ENCODE measurements around the gene LBH.

The LBH gene

DNA sequence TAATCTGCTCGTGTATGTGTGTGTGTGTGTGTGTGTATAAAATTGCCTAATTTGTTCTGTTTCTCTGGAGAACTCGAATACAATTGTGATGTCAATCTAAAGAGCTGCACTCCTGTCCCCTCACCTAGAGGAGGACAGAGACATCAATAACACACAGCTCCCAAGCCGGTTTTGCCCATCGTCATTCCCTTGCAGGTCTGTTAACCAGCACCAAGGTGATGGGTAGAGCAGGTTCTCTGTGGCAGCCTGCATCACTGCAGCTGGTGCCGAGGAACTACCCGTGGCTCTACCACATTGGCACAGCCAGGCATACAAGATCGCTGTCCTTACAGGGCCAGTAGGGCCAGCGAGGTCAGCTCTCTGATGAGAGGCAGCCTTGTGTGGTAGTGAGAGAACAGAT lies 41.0 kb downstream of the LBH start:
- no peak for DNase-seq

DNA sequence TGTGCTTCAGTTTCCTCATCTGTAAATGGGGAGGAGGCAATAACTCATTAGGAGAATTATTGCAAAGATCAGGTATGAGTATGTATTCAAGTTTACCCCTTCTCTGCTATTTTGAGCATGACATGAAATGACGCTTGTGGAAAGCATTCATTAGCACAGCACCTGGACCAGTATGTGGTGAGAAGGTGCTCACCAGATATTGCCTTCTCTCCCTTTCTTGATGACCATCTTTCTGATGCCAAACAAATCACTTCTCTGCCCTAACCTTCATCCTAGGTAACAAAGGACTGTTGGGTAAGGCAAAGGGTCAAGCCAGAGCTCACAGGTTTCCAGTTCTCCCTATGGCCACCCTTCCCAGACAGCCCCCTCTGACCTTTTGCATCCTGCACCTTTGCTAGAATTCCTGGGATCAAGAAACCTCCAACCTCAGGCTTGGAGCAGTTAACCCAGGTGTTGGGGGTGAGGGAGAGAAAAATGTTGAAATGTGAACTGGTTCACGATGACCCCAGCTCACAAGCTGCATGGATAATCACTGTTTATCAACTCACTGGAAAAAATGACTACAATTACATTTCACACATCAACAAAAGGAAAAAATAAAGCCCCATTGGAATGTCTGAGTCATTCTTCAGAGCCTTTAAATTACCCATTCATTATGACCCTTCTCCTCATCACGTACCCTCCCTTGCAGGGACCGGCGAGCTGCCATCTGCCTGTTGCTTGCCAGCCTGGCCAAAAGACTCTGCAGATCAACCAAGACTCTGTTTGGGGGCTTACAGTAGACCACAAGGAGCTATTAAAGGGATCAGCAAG lies 41.6 kb downstream of the LBH start:
- no peak for DNase-seq

DNA sequence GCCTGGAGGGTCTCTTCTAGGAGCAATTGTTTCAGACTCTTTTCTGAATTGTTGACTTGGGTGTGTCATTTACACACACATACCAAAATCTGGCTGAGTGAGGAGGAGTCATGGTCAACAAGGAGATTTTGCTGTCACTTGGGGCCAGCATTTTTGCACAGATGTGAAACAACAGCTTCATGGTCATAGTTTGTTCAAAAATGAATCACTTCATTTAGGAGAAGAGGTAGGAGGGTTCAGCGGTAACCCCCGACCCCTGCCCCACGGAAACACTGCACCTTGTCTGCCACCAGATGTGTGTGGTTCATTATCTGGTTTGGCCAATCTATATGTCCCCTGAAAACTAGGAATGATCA lies 42.2 kb downstream of the LBH start:
- DNase-seq: no peak

DNA sequence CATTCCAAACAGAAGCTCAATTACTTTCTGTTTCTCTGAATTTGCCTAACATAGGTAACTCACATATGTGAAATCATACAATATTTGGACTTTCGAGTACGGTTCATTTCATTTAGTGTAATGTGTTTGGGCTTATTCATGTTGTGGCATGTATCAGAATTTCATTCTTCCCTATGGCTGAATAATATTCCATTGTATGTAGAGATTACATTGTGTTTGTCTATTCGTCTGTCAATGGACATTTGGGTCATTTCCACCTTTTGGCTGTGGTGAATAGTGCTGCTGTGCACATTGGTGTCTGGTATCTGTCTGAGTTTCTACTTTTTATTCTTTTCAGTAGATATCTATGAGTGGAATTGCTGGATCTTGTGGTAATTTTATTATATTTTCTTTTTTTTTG lies 43.9 kb downstream of the LBH start:
- DNase-seq: no peak

DNA sequence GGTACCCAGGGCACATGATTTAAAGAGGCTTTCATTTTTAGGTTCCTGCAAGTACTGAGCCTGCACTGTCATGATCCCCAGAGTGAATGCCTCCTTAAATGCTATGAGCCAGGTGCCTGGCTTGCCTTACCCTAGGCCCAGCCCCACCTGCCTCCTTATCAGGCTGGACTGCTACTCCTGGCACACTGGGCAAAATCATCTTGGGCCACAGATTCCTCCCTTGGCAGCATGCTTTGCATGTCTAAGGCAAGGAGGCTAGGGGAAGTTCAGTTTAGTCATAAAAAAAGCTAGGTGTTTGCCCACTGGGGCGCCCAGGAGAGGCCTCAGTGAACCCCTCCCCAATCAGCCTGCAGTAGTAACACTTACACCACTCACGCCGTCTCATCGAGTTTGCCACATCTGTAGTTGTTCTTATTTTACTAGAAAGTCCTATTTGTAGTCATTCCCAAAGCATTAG lies 45.1 kb downstream of the LBH start:
- no peak for DNase-seq

DNA sequence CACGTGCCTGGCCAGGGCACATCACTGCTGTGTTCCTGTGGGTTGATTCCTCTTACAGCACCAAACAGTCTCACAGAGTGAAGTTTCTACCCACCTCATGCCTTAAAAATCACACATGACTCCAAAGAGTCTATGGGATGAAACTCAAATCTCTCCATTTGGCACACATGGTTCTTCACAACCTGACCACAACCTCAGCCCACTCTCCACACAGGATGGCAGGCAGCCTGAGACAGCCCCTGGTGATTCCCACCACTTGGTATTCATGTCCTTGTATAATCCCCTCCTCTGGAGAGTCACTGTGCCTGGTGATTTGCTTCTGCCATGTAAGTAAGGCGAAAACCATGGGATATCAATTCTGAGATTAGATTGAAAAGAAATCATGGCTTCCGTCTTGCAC lies 46.2 kb downstream of the LBH start:
- DNase-seq: no peak

DNA sequence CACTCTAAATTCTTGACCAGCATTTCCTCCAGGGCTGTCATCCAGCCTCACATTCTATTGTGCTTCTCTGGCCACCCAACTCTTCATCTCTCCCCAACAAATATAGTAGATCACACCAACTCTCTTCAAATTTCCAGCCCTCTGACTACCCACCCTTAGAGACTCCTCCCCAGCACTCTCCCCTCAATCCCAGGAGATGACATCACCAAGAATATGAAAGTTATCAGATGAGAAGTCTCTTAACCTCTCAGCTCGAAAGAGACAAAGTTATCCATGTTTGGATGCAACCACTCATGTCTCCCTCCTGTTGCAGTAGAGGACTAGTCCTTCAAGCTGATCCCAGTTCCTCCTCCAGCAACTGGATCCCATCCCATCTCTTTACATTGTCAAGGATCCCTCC lies 47.1 kb downstream of the LBH start:
- DNase-seq: no peak

DNA sequence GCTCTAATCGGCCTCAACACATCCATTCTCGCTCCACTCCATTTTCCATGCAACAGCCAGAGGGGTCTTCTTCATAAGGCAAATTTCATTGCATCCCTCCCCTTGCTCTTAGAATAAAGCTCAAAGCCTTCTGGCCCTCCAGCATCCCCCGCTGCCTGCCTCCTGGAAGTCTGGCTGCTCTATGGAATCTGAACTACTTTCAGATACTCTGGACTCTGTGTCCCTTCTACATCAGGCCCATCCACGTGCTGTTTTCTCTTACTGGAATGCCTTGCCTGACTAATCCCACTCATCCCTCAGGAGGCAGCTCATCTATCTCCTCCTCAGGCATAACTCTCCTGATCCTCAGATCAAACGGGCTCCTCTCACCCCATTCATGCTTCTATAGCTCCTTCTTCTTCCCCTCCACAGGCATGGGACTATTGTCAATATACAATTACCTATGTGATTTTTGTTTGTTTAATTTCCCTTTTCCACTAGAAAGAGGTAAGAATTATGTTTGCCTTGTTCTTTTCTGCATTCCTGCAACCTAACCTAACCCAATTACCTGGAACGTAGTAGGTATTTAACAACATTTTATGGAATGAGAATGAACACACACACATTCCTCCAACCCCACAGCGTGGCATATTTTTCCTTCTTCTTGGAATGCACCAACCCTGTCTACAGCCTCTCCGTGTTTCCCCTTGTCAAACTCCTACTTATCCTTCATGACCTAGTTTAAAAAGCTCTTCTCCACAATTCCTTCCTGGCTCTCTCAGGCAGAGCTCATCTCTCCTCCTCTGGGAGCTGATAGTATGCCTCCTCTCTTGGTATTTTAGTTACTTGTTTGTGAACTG lies 49.5 kb downstream of the LBH start:
- no peak for DNase-seq

DNA sequence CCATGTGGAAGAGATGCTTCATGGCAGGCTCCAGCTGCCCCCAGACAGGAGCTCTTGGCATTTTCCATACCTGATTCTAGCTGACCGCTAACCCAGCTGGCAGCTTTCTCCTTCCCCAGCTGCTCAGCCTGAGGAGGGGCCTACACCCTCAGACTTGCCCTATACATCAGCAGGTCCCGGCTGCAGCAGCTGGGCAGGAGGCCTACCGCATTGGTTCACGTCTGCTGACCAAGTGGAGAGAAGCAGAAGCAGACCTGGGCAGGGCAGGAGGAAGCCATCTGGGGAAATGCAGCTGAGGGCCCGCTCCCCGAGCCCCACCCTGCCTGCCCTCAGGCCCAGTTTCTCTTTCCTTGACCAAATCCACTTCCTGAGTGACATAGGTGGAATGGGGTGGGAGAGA lies 50.7 kb downstream of the LBH start:
- no peak for DNase-seq

DNA sequence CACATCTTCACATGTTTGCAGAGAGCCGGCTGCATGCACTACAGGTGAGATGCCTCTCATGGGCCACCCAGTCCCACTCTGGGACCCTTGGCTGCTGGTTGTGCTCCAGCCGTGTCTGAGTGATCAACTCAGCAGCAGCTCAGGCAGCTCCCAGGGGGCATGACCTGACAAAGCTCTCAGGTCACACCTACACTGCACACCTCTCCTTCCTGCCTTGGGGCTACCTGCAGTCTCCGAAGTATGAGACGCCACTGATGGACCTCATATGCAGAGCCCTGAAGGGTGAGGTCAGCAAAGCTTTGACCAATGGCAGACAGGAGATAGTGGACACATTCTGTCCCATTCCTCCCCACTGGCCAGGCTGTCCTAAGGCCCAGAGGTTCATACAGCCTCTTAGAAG lies 51.4 kb downstream of the LBH start:
- DNase-seq: no peak

DNA sequence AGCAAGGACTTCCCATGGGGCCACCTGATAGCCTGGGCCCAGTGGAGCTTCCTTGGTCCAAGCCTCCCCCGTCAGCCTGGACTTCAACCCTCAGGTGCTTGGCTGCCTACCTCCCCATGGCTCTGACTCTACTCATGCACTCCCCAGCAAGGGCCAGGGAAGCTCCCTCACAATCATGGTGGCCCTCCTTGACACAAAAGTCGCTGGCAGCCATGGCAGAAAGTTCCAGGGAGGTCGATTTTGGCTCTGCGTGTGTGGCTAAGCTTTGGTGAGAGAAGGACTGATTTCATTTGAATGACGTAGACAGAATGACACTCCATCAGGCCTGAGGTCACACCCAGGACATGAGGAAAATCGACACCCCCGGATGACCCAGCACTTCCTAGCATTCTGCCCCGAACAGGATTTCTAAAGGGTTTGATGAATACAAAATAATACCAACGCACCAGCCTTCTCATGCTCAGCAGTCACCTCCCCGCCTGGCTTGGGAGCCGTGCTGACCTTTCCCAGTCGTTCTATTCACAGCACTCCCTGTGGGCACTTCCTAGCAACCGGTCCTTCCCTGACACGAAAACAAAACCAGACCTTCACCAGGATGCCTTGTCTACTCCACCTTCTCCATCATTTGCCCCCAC lies 52.7 kb downstream of the LBH start:
- DNase-seq: no peak

DNA sequence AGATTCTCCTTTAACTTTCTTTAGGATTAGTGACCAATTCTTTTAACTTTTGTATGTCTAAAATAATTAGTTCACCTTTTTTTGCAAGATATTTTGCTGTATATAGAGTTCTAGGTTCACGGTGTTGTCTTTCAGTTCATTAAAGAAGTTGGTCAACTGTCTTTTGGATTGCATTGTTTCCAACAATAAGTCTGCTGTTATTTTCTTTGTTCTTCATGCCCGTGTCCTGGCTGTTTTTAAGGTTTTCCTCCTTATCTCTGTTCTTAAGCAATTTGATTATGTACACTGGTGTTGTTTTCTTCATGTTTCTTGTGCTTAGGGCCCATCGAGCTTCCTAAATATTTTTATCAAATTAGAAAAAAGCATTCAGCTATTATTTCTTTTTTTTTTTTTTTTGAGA lies 54.4 kb downstream of the LBH start:
- no peak for DNase-seq

DNA sequence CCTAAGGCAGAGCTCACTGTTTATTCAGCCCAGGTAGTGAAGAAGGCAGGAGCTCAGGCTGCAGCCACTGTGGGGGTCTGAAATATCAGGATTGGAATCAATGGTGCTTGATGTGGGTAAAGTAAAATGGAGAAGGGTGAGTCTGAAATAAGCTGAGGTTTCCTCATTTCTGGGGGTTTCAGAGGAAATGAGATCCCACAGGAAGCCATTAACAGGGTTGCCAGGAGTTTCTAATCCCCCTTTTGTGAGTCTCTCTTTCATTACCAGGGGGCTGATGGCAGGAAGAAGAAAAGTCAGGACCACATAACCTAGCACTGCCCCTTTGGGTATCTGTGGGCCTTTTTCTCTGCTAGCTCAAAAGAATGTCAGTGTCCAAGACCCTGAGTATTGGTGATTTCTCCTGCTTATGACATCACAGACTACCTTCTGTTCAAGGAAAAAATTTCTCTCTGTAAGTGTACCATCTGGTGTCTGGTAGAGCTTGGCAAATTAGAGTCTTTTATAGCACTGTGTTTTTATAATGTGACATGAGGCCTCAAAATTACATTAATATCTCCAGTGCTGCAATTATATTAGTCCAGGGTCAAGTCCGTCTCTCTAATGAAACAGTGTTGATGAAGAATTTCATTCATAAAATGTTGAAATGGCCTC lies 56.0 kb downstream of the LBH start:
- no peak for DNase-seq

DNA sequence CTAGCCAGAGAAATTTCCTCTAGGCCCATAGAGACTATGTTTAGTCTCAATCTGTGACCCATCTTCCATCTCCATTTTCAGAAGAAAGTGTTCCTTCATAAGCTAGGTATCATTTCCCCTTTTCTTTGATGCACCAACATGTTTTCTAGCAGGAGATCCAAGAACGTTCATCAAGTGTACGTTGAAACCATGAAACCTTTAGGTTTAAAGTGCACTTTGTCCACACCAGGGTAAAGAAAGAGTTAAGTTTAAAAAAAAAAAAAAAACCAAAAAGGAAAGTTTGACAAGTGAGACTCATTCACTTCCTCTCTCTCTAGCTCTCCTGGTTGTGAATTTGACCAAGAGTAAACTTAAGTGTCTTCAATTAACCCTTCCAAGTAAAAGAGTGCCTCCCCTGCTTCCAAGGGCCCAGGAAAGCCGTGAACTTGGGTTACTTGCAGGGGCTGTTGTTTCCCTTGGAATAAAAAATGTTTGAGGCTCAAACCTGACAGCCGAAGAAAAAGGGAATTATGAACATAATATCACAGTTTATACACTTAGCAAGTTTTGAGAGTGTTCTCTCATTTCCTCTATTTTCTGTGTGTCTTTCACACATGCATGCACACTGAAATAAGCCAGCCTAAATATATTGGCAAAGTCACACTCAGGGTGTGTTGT lies 56.7 kb downstream of the LBH start:
- no peak for DNase-seq

DNA sequence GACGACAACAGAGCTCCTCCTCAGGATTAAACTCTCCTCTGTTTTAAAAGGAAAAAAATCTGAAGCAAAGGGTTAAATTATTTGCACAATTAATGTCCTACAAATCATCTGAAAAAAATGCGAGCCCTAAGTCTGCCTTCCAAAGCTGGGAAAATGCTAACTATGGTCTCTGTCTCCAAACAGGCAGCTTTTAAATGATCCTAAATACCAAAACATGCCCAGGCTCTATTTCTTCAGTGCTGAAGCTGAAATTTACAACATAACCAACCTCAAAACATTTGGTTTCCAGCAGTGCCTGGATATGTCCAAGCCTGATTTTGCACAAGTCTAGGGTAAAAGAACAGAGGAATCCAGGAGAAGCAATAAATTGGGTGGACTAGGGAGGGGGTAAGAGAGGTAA lies 57.2 kb downstream of the LBH start:
- DNase-seq: no peak

DNA sequence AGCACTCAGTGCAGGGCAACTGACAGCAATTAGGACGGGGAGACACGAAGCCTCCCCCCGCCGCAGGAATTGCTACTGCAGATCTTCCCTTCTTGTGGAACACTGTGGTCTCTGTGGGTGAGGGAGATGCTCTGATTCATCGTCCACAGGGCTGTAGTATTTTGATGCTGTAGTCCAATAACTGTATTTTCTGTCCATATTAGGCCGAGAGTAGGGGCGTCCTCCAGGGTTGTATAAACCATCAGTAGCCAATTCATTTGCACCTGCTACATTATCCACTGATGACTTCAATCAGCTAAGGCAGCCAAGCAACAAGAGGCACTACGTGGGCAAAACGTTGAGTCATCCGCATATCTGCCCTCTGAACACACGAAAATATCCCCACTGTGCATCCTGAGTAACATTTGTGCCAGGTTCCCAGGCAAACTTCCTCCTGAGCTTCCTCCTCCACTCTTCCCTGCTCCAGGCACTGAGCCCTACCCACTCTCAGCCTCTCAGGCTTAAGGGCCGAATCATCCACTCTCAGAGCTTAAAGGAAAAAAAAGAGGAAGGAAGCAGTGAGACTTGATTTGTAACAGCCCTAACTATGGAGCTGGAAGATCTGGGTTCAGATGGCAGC lies 62.1 kb downstream of the LBH start:
- DNase-seq: peak in 4 of 51 donors; percentile 1 to 44 (median 4)

DNA sequence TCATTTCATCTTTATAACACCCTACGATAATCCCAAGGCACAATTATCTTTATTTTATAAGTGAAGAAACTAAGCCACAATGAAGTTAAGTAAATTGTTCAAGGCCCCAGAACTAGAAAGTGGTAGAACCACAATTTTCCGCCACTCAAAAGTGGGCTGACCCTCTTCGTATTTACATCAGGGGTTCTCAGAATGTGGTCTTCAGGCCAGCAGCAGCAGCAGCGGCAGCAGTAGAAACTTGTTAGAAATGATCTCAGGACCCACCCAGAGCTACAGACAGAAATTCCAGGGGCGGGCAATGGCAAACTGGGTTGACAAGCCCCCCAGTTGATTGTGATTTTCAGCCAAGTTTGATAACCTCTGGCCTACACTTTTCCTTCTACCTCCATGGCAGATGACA lies 62.8 kb downstream of the LBH start:
- DNase-seq: no peak

DNA sequence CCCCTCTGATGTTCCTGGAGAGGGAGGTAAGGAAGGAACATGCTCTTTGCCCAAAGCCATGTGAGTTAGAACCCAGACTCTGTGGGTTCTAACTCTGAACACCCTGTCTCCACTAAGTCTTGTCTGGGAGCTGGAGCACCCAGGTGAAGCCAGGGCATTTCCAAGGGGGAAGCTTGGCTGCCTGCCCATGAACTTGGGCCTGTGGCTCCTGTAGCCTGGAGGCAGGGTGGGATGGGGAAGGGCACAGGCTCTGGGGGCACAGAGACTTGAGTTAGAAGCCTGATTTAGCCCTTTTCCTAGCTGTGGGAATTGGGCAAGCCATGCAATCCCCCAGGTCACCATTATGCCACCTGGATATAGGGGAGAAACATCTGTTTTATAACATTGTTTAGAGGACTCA lies 65.2 kb downstream of the LBH start:
- no peak for DNase-seq

DNA sequence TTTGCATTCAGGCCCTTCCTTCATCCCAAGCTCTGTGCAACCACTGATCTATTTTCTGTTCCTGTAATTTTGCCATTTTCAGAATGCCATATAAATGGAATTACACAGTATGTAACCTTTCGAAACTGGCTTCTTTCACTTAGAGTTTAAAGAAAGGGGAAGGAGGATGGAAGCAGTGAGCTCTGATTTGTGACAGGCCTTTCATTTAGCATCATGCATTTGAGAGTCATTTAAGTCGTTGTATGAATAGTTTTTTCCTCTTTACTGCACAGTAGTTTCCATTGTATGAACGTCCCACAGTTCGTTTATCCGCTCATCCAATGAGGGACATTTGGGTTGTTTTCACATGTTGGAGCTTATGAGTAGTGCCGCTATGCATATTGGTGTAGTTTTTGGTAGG lies 67.0 kb downstream of the LBH start:
- DNase-seq: no peak

DNA sequence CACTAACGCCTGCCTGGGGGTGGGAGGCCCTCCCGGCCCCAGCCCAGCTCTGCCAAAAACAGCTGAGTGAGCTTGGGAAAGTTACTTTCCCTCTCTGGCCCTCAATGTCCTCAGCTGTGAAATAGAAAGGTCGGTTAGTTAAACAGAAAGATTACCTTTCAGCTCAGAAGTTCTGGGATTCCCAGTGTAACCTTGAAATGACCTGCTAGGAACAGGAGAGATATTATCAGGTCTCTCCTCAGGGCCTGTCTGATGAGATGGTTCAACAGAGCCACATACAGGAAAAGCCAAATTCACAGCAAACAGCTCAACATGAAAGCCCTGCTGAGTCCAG lies 68.8 kb downstream of the LBH start:
- DNase-seq: no peak
